Stimulated activated CD8-positive, alpha-beta memory T cell treated with anti-CD3 and anti-CD28 coated beads, Interleukin-7, amount 100 ng/mL, for 4 hours (primary cell): Measurements from ENCODE around the gene LRTM1.

Experiments
- DNase-seq, 2 donors: peaks; one replicate each; pipeline ENCODE4 v3.0.0-alpha.2; 2020; ENCODE audit warnings: low read depth in 2 of 2

The LRTM1 gene

GRCh38 chr3:54892168-54892567 lies 35.7 kb downstream of the LRTM1 start:
- no peak for DNase-seq

GRCh38 chr3:54891540-54891897 lies 36.3 kb downstream of the LRTM1 start:
- no peak for DNase-seq

GRCh38 chr3:54889731-54890130 lies 38.1 kb downstream of the LRTM1 start:
- DNase-seq = no peak

- DNase-seq = no peak
These were observed 39.0 kb downstream of the LRTM1 start for GRCh38 chr3:54888873-54889272.

GRCh38 chr3:54888162-54888561 lies 39.7 kb downstream of the LRTM1 start:
- no peak for DNase-seq

GRCh38 chr3:54882129-54882833 lies 45.6 kb downstream of the LRTM1 start:
- DNase-seq = no peak

- no peak for DNase-seq
These were observed 49.7 kb downstream of the LRTM1 start for GRCh38 chr3:54878145-54878544.

- DNase-seq = no peak
These were observed 50.1 kb downstream of the LRTM1 start for GRCh38 chr3:54877730-54878129.

GRCh38 chr3:54876694-54877093 lies 51.2 kb downstream of the LRTM1 start:
- no peak for DNase-seq

GRCh38 chr3:54875596-54876268 lies 52.1 kb downstream of the LRTM1 start:
- DNase-seq = no peak

- DNase-seq = no peak
These were observed 52.9 kb downstream of the LRTM1 start for GRCh38 chr3:54874816-54875556.

- DNase-seq = no peak
These were observed 54.5 kb downstream of the LRTM1 start for GRCh38 chr3:54873059-54874010.

- no peak for DNase-seq
These were observed 56.0 kb downstream of the LRTM1 start for GRCh38 chr3:54871867-54872266.

- no peak for DNase-seq
These were observed 57.4 kb downstream of the LRTM1 start for GRCh38 chr3:54870423-54870822.
